Stimulated activated CD8-positive, alpha-beta memory T cell treated with anti-CD3 and anti-CD28 coated beads, Interleukin-12 subunit alpha, Interleukin-12 subunit beta, amount 100 ng/mL, for 4 hours (primary cell): ENCODE results near the gene MRTFA.

ENCODE experiments used
- DNase-seq: peaks from one replicate; pipeline ENCODE4 v3.0.0-alpha.2; 2020; ENCODE audit warnings: low read depth

Gene MRTFA

DNA sequence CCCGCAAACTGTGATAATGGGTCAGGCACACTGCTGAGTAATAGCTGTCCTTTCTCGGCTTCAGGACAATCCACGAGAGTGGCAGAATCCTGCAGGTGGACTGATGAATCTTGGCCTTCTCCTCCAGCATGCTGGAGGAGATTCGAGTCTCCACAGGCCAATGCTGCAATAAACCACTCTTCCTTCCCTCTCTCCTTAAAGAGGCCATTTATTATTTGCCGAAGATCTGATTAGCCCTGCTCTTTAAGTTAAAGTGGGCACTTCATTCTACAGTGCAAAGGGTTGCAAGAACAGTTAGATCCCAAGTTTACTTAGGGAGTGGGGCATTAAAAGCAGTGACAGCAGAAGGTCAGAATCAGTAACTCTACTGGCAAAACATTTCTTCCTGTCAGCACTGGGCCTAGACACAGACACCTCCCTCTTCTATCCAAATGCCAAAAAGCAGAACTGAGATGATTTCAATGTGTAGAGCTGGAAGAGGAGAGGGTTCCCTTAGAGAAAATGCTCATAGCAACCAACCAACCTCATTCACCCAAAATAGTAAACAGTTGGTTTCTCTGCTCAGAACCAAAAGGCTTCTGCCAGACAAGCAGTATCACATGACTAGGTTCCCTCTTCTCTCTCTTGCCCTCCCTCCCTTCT lies 144.4 kb downstream of the MRTFA start:
- no peak for DNase-seq

DNA sequence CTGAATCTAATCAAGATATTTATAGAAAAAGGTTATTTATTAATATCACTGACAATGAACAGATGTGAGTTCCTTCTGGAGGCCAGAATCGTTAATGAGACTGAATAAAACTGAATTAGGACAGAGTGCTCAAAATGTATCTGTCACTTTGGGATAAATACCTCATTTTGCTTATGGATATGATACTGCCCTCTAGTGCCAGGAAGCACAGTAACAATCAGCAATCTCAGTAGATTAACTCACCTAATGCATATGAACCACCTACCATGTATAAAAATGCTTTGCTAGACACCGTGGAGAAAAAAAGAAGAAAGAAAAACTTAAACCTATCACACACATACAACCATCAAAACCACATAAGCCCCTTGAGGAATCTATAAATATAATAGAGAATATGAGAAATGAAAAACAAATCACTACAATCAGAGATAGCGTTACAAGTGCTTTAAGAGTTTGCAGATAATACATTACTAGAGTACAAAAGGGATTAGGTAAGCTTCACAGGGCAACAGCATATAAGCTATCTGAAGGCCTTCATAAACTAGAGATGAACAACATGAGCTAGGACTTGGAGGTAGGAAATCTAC lies 148.8 kb downstream of the MRTFA start:
- no peak for DNase-seq

DNA sequence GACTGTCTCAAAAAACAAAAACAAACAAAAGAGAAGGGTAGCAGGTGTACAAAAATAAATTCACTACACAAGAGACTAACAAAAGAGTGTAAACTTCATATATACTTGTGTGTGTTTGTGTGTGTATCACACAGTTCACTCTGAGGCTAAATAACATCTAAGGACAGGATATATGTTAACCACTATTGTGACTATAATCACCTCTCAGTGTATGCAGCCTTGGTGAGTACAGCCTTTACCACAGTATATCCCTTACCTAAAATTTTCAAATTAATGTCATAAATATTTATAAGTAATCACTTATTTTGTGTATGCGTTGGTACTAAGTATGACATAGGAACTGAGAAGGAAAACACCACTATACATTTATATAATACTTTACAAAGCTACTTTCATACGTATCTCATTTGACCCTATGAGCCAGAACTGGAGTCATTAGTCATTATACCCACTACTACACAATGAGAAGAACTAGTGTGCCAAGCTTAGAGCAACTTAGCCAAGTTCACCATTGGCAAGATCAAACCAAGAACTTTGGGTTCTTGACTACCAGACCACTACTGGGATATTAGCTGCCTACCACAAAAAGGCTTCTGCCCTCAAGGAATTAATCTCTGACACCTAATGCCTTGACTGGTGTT lies 149.4 kb downstream of the MRTFA start:
- no peak for DNase-seq

DNA sequence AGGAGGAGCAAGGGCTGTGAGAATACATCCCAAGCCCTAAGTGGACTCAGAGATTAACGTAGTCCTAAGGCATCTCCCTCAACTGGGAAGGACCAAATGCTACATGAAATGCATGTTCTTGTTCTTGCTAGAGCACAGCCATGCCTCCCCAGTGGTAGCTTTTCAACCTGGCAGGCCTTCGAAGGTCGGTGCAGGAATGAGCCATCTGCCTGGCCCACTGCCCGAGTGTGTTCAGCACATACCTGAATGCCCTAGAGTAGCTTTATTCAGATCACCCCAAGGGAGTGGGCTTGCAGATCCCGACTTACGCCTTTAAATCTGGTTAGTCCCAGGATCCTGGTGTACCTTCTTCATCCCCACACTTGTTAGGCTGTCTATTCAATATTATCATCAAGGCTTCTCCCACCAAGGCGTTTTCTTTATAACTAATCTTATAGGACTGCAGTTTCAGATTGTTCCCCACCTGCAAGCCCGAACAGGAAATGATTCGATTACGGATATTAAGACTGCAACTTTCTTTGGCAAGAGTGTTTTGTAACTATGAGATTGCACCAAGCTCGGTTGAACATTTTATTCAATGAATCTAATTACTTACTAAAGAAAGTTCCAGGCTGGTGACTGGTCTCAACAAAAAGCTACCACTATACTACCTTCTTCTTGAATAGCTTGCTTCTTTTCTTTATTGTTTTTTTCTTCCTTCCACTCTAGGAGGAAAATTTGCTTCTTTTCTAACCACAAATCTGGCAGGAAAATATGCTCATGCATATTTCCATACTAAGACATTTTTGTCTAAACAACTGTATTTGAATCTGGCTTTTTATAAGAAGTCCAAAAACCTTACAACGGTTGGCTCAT lies 150.5 kb downstream of the MRTFA start:
- DNase-seq = no peak

DNA sequence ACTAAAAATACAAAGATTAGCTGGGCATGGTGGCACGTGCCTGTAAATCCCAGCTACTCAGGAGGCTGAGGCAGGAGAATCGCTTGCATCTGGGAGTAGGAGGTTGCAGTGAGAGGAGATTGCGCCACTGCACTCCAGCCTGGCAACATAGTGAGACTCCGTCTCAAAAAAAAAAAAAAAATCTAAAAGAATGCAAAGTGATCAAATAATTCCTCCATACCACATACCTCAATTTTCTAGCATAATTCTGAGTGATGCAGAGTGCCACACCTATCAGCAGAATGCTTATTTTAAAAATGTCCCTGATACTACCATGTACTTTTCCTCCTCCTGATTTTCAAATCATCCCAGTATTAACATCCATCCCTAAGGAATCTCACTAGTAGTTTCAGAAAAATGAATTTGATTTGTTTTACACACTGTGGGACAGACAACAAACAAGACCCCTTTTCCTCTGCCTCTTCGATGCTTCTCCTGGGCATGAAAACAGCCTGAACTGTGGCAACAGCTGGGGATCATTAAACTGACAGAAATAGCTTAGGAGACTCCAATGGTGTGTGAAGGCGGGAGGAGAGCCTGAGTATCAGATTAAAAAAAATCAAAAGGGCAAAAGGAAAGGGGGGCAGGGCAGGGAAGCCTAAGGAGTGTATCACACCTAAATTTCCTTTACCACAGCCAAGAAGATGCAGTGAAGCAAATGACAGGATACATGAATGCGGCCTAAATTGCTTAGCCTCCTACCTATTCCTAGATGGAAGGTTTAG lies 151.4 kb downstream of the MRTFA start:
- DNase-seq = no peak

DNA sequence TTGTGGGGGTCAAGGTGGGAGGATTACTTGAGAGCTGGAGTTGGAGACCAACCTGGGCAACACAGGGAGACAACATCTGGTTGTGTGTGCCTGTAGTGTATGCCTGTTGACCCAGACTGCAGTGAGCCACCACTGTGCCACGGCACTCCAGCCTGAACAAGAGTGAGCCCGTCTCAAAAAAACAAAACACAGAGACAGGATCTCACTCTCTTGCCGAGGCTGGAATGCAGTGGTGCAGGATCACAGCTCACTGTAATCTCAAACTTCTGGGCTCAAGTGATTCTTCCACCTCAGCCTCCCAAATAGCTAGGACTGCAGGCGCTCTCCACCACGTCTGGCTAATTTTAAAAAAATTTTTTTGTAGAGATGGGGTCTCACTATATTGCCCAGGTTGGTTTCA lies 153.6 kb downstream of the MRTFA start:
- DNase-seq = no peak

DNA sequence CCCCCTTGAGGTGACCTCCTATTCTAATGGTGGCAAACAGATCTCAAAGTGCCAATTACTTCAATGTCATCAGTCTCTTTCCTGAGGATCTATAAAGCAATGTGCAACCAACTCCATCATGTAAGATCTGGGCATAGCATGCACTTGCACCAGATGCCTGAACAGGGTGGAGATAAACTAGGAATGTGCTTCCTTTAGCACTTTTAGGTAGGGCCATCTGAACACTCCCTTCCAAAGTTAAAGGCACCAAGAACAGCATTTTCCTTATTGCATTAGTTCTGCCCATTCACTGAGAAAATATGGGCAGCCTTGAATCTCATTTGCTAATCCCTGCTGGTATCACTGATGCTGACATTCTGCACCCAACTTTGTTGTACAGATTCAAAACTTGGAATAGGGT lies 154.1 kb downstream of the MRTFA start:
- DNase-seq = no peak

DNA sequence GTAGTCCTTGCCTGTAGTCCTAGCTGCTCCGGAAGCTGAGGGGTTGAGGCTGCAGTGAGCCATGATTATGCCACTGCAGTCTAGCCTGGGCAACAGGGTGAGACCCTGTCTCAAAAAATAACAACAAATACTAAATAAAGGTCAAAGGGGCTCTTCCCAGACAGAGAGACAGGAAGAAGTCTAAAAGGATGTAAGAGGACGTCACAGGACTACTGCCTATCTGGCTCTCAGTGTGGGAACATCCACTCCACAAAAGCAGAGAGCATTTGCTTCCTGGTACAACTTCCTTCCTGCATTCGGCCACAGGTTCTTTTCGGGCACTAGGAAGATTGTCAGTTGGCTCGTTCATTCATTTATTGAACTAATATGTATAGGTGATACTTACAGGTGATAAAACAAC lies 155.5 kb downstream of the MRTFA start:
- DNase-seq = no peak

DNA sequence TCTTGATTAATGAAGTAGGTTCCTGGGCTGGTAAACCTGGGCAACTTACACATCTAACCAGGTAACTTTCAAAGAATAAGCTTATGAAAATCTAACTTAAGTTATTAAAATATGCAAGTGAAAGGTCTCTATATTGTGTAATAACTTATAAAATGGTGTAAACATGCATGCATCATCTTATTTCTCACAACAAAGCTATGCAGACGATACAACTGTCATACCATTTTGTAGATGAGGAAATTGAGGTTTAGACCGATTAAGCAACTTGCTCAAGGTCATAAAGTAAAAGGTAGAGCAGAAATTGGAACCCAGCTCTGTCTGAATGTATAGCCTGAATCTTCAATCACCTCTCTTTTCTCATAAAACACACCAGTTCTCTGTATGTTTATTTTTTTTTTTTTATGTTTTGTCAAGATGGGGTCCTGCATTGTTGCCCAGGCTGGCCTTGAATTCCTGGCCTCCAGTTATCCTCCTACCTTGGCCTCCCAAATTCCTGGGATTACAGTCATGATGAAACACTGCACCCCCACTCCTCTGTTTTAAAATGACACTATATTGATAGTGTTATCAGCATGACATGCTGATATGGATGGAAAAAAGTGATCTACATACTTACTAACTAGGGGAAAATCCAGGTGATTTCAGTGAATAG lies 156.5 kb downstream of the MRTFA start:
- DNase-seq = no peak

DNA sequence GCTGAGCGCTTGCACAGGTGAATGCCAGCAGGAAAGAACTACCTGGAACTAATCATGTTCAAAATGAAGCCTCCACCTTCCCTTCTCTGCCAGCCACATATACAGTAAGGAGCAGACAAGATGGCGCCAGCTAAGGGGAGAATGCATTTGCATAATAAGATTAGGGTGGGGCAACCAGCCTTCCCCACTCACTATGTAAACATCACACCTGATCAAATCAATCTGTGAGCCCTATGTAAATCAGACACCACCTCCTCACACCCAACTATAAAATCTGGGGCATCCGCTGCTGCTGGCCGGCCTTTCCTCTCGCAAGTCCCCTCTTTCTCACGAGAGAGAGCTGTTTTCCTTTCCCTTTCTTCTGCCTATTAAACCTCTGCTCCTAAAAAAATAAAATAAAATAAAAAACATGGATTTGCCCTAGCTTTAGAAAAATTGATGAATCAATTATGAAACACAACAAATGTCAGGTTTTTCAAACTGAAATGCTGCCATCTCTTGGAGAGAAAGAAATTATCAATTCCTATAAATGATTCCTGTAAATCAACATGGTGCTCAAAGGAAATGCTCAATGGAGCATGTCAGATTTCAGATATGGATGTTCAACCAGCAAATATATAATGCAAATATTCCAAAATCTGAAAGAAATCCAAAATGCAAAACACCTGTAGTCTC lies 157.3 kb downstream of the MRTFA start:
- no peak for DNase-seq

DNA sequence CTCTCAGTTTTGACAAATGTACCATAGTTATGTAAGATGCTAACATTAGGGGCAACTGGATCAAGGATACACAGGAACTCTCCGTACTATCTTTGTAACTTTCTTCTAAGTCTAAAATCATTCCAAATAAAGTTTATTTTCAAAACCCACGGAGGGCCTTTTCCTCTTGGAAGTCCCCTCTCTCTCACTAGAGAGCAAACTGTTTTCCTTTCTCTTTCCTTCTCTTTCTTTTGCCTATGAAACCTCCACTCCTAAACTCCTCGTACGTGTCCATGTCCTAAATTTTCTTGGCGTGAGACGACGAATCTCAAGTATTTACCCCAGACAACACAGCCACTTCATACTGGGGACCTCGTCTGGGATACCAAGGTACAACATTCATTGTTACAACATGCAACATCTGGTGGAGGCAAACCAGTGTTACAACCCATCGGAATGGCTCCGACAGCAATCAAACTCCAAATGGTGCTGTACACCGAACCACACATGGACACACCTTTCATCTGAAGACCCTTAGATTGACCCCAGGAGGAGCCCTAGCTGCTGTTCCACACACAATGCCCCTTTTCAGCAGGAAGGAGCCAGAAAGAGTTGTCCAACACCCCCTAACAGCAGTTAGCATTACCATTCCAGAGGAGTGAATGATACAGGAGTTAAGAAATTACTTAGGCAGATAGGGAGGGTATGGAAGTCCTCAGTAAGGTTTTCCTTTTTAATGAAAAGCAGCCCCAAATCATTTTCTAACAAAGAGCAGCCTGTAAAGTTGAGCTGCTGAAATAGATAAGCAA lies 158.0 kb downstream of the MRTFA start:
- DNase-seq = no peak

DNA sequence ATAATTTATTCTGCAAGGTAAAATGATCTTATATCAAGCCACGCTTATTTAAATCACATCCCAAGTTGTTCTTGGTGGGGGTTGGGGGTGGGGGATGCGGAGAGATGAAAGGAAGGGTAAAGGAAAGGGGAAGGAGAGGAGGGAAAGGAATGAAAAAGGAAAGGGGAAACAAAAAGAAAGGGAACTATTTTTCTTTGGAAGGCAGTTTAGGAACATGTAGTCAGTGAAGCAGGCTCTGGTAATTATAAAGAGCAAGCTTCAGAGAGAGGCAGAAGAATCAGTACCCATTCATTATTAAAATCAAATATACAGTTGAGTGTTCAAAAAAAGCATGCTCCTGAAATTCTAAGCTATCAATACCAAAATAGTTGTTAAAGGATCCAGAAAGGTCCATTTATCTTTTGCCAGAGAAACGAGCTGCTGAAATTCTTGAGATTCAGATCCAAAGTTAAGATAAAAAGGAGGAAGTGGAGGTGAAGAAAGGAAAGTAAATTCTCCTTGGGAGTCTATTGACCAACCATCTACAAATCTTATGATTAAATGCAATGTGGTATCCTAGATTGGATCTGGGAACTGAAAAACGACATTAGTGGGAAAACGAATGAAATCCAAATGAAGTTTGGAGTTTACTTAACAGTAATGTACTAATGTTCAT lies 158.7 kb downstream of the MRTFA start:
- no peak for DNase-seq

DNA sequence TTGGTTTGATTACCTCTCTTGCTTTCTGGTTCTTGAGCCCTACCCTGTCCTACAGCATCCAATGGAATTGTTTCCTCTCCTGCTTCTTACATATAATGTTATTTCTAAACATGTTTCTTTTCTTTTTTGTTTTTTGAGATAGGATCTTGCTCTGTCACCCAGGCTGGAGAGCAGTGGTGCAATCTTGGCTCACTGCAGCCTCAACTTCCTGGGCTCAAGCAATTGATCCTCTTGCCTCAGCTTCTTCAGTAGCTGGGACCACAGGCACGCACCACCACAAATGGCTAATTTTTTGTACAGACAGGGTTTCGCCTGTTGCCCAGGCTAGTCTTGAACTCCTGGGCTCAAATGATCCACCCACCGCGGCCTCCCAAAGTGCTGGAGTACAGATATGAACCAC lies 160.2 kb downstream of the MRTFA start:
- DNase-seq = no peak

DNA sequence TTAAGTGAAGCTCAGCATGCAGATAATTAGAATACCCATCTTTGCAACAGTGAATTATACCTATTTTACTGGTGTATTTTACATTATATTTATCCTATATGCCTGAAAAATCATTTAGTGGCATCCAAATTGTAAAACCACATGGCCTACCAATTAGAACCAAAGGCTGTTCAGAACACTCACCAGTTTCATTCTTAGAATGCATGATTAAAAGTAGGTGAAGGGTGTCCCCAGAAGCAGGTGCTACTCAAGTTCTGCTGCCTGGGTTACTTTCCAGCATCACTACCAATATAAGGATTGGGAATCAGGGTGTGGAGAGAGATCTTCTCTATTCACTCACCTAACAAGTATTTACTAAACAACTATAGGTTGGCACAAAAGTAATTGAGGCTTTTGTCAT lies 162.8 kb downstream of the MRTFA start:
- DNase-seq = no peak

DNA sequence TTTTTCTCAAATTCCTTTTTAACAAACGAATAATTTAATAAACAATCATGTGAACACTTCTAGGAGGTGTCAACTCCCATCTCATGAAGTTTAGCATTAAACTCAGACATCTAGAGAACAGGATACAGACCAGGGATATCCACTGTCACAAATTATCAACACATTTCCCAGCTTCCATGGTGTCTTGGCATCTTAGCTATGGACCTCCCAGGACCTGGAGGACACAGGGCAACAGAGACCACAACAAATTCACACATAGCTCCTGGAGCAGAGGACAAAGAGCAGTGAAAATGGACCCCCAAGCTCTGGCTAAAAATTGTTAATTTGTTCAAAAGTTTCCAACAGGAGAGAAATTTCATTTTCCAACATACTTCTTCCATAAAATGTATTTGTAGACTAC lies 163.9 kb downstream of the MRTFA start:
- no peak for DNase-seq

DNA sequence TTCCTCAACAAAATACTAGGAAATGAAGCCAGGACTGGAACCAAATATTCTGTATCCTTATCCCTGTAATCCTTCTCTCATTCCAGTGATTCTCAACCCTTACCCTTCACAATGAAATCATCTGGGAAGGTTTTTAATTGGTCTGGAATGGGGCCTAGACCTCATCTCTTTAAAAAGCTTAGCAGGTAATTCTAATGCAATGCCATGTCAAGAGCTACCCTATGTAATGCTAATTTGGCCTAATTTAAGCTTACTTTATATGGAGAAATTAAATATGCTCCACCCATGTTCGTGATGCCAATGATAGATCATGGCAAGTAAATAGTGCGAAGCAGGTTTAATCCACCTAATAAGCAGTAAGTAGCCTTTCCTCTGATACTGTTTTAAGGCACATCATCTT lies 164.5 kb downstream of the MRTFA start:
- DNase-seq = no peak

DNA sequence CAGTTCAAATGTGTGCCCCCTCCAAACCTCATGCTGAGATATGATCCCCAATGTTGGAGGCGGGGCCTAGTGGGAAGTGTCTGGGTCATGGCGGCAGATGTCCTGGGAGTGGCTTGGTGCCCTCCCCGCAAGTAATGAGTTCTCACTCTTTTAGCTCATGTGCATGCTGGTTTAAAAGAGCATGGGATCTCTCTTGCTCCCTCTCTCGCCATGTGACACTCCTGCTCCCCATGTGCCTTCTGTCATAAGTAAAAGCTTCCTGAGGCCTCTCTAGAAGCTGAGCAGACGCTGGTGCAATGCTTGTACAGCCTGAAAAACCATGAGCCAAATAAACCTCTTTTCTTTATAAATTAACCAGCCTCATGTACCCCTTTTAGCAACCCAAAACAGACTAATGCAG lies 167.3 kb downstream of the MRTFA start:
- no peak for DNase-seq

DNA sequence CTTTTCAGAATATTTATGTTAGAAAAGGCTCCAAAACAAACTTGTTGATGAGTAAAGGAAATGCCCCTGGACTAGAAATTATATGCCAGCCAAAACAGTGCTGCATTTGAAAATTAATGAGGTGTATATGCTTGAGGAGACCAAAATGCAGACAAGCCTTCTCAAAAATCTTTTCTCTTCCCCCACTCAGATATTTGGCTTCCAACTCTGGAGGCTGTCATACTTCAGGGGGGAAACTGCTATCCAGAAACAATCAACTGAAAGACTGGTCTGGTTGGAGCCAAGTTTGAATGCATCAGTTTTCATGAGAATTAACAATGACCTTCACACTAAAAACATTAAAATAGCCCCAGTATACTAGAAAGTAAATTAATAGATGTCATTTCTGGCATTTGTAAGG lies 167.9 kb downstream of the MRTFA start:
- DNase-seq = no peak

DNA sequence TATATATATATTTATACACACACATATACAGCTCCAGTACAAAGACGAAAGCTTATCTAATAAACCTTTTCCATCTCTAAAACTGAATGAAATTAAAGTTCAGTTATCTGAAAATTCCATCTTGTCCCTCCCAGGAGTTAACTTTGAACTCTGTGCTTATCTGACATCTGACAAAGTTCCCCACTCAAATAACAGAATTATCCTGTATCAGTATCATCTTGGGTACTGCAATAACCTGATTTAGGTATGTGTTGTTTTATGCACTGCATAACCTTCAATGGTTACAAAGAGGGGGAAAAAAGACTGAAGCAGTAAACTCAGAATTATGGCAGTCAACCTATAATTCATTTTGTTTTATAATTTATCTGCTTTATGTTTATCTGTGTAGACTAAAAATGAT lies 169.5 kb downstream of the MRTFA start:
- DNase-seq = no peak

DNA sequence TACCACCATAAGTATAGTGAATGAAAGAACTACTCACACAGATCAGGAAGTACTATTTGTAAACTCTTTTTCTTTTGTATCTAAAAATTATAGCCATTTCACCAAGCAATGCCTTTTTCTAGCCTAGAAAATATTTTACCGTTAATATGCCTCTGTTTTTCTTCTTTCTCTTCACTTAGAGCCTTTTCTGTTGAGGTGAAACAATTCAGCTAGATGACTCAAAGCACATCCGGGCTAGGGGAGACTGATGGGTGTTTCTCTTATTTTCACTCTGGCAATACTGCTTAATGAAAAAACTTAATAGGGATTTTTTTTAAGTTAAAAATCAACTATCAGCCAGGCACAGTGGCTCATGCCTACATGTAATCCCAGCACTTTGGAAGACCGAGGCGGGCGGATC lies 172.8 kb downstream of the MRTFA start:
- no peak for DNase-seq
